NCI-H1092 (cell line): ENCODE data around the gene NUTM2G.
"Not testable (repeated sequence)": the region's sequence is repeated elsewhere in the genome, so short reads cannot be mapped to it uniquely, and the experiment has no call there.

ENCODE experiments used
- DNase-seq: peaks from one replicate; lab custom pipeline; 2025; lab: John Stamatoyannopoulos, UW

The NUTM2G gene

GRCh38 chr9:96942181-96942580 is 13.5 kb downstream of the NUTM2G start:
- DNase-seq, result not testable (repeated sequence)

- DNase-seq, result not testable (repeated sequence)
Observed at GRCh38 chr9:96949346-96949745, 20.7 kb downstream of the NUTM2G start.

- DNase-seq, result not testable (repeated sequence)
Observed at GRCh38 chr9:96950539-96950938, 21.9 kb downstream of the NUTM2G start.

GRCh38 chr9:96967591-96967990 is 38.9 kb downstream of the NUTM2G start:
- not testable (repeated sequence) for DNase-seq

GRCh38 chr9:96972552-96972951 is 43.9 kb downstream of the NUTM2G start:
- not testable (repeated sequence) for DNase-seq

GRCh38 chr9:96974037-96974436 is 45.4 kb downstream of the NUTM2G start:
- not testable (repeated sequence) for DNase-seq

GRCh38 chr9:96983496-96984122 is 55.0 kb downstream of the NUTM2G start:
- DNase-seq, result not testable (repeated sequence)

GRCh38 chr9:96984139-96984538 is 55.5 kb downstream of the NUTM2G start:
- not testable (repeated sequence) for DNase-seq

- DNase-seq, result not testable (repeated sequence)
Observed at GRCh38 chr9:96984887-96985286, 56.2 kb downstream of the NUTM2G start.
